Right cardiac atrium (tissue), 5 donors: ENCODE results near the gene CACFD1. TPM values are rescaled to one million over a fixed set of nuclear protein-coding genes. Genes with fewer than 3 reads are reported as not detected.

Source experiments
- ATAC-seq, 2 donors: fragments of 200-7000 bp; cut with Tn5 transposase; one replicate each; pipeline versions ENCODE4 v1.8.0 to v1.9.1; 2020; ENCODE audit warnings: moderate library complexity in 2 of 2, mild to moderate bottlenecking in 1 of 2
- DNase-seq, 3 donors: peaks; one replicate each; pipeline ENCODE4 v3.0.0-alpha.2; 2020
- H3K27ac ChIP-seq: one replicate; pipeline ENCODE4 v1.5.1; 2013; ENCODE audit warnings: mild to moderate bottlenecking, low read length, control low read depth, moderate library complexity
- H3K27me3 ChIP-seq: one replicate; pipeline ENCODE4 v1.6.1; 2013; ENCODE audit not compliant: control insufficient read depth, insufficient read depth
- H3K4me1 ChIP-seq: one replicate; pipeline ENCODE4 v1.6.1; 2013; ENCODE audit warnings: low read length; ENCODE audit not compliant: control insufficient read depth, insufficient read depth
- H3K4me3 ChIP-seq: one replicate; pipeline ENCODE4 v1.5.1; 2013; ENCODE audit warnings: low read length, control low read depth
- H3K9me3 ChIP-seq: one replicate; pipeline ENCODE4 v1.6.1; 2013; ENCODE audit warnings: low read length; ENCODE audit not compliant: control insufficient read depth
- WGBS: extraction: QIAGEN DNeasy Blood & Tissue Kit; methylation state at CpG from one replicate; pipeline ENCODE4 v1.1.7; 2013; 5-methylcytosine and 5-hydroxymethylcytosine counted together
- intact Hi-C, 4 donors: fragments of 100-400 bp; cut with DNase I; formaldehyde crosslinking; loops; one replicate each; pipeline versions ENCODE4 v1.11.0 to v1.14.0; 2022 to 2023
- polyA plus RNA-seq: library from polyadenylated mRNA; stranded (reverse); fragments of 200-250 nt; gene quantifications from one replicate; pipeline ENCODE4 v1.2.3, GENCODE V29; 2013
- total RNA-seq, 4 donors: library from RNA; stranded (reverse); fragmentation: NEBNext Ultra II Directional; extraction: Animal tissue kit (Norgen Biotek cat#: 25700); gene quantifications; one replicate each; pipeline ENCODE4 v1.2.1, GENCODE V29; 2021
- donor health status: healthy with polysubstance abuse.
- donor health status: DM: no; HTN: yes; CAD: no.
- donor health status: DM: no; HTN: no; CAD: no.
- donor health status: DM: no; HTN: yes; CAD: no; lungs with severe emphysema.
- donor health status: DM: yes; HTN: yes; CAD: no.

The CACFD1 gene
- total and polyA plus RNA-seq, 5 donors: 10.8 to 13.9 (median 13.7) TPM

- no peaks in the 10 kb centered on the region for H3K9me3 ChIP-seq
- 69% methylated on average over 11 of the region's 11 CpGs for WGBS
- DNase-seq: peak; percentile 25 to 70 (median 56)
- intact Hi-C loops: no loop called here
- ATAC-seq: peak in 1 of 2 donors; percentile 3
- no peak overlapping the region for H3K4me3 ChIP-seq
- no peaks in the 10 kb centered on the region for H3K27me3 ChIP-seq
- H3K27ac ChIP-seq: no peak overlapping the region
- peaks cover 12% of the 10 kb centered on the region for H3K4me1 ChIP-seq
Measured at GRCh38 chr9:133493428-133493827, 33.6 kb downstream of the CACFD1 start.

GRCh38 chr9:133493845-133494540 lies 34.2 kb downstream of the CACFD1 start:
- no peak overlapping the region for H3K4me3 ChIP-seq
- H3K9me3 ChIP-seq: no peaks in the 10 kb centered on the region
- intact Hi-C loops: no loop called here
- peaks cover 12% of the 10 kb centered on the region for H3K4me1 ChIP-seq
- H3K27me3 ChIP-seq: no peaks in the 10 kb centered on the region
- WGBS: 91% methylated on average over 23 of the region's 23 CpGs
- ATAC-seq: no peak
- peak; percentile 23 to 68 (median 62) for DNase-seq
- no peak overlapping the region for H3K27ac ChIP-seq

GRCh38 chr9:133494636-133495326 lies 35.0 kb downstream of the CACFD1 start:
- peak; percentile 52 to 69 for ATAC-seq
- H3K27me3 ChIP-seq: no peaks in the 10 kb centered on the region
- DNase-seq: peak; percentile 71 to 92 (median 87)

GRCh38 chr9:133495327-133496293 lies 35.8 kb downstream of the CACFD1 start:
- intact Hi-C loops: no loop called here
- no peaks in the 10 kb centered on the region for H3K9me3 ChIP-seq
- 92% methylated on average over 24 of the region's 24 CpGs for WGBS
- DNase-seq (peak in 2 of 3 donors; percentile 15 to 39), ATAC-seq (no peak)
- H3K4me1 ChIP-seq: peaks cover 12% of the 10 kb centered on the region
- no peak overlapping the region for H3K27ac ChIP-seq
- no peak overlapping the region for H3K4me3 ChIP-seq
- no peaks in the 10 kb centered on the region for H3K27me3 ChIP-seq

More at GRCh38 chr9:133494636-133495326, 35.0 kb downstream of the CACFD1 start:
- no peak overlapping the region for H3K27ac ChIP-seq
- WGBS: 57% methylated on average over 24 of the region's 24 CpGs
- H3K9me3 ChIP-seq: no peaks in the 10 kb centered on the region
- H3K4me3 ChIP-seq: no peak overlapping the region
- H3K4me1 ChIP-seq: peaks cover 12% of the 10 kb centered on the region
- intact Hi-C loops: no loop called here

DNA sequence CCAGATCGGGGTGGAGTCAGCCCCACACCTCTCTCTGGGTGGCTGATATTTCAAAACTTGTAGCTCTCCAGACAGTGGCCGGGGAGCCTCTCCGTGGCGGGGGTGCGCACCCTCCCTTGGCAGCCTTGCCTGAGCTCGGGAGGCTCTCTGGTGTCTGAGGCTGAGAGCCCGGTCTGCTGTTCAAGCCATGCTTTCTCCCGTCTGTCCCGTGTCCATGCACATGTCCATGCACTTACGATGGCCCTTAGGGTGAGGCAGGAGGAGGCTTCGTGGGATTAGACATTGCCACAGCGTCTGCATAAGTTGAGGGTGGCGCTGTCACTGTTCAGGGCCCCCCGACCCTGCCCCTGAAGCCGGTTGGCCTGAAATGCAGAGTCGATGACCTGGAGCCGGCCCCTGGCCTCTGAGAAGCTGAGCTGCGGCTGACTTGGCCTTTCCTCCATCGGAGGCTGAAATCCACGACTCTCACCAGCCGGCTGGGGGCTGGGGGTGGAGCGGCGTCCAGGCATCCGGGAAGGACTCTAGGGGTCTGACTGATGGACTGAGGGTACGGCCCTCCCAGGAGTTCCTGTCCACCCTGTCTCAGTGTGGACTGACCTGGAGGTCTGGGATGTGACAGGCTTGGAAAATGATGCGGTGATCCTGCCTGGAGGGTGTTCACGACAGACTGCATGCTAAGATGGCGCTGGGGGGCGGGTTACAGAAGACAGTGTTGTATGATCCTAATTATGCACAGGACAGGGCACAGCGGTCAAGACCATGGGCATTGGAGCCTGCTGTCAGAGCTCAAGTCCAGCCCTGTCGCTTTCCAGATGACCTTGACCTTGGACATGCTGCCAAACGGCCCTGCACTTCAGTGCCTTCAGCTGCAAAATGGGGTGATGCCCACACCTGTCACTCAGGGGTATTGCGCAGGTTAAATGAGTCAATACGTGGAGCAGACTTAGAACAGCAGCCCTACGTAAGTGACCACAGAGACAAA lies 37.4 kb downstream of the CACFD1 start:
- DNase-seq: peak; percentile 66 to 88 (median 82)
- no peak overlapping the region for H3K4me3 ChIP-seq
- WGBS: 61% methylated on average over 35 of the region's 35 CpGs
- H3K27ac ChIP-seq: no peak overlapping the region
- H3K27me3 ChIP-seq: no peaks in the 10 kb centered on the region
- peak; percentile 7 to 14 for ATAC-seq
- peaks cover 10% of the 10 kb centered on the region for H3K4me1 ChIP-seq
- H3K9me3 ChIP-seq: peaks cover 1% of the 10 kb centered on the region
- intact Hi-C loops: no loop called here

DNA sequence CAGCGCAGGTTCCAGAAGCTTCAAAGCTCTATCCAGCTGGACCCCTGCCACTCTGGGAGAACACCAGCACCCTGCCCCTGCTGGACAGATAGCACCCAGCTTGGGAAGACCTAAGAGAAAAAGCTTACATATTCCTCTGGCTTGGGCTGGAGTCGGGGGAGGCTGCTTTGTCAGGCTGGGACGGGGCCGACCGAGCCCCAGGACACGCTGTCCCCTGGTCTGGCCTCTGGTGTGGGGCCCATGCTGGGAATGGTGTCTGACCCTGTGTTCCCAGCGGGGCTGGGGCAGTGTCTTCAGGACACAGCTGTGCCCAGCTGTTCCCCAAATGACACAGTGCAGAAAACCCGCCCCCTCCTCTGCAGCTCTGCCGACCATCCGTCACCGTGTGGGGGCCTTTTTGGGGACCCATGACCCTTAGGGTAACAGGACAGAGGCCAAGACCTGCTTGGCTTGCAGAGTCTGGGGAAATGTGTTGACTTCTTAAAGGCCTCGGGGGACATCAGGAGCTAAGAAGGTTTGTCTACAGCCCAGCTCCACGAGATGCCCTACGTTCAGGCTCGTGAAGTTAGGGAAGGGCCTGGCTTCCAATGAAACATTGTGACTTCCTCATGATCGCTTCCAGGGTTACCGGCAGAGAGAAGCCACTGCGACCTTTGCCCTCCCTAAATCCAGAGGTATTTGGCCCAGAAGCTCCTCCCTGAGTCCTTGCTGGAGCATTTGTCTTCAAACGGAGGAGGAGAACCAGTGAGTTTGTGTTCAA lies 39.5 kb downstream of the CACFD1 start:
- peaks cover 3% of the 10 kb centered on the region for H3K4me1 ChIP-seq
- DNase-seq (peak; percentile 61 to 82 (median 80)), ATAC-seq (peak; percentile 70 to 76)
- H3K9me3 ChIP-seq: peaks cover 1% of the 10 kb centered on the region
- H3K27ac ChIP-seq: peak overlapping the region; percentile 3
- no peak overlapping the region for H3K4me3 ChIP-seq
- WGBS: 55% methylated on average over 19 of the region's 19 CpGs
- intact Hi-C loops: no loop called here
- H3K27me3 ChIP-seq: no peaks in the 10 kb centered on the region

DNA sequence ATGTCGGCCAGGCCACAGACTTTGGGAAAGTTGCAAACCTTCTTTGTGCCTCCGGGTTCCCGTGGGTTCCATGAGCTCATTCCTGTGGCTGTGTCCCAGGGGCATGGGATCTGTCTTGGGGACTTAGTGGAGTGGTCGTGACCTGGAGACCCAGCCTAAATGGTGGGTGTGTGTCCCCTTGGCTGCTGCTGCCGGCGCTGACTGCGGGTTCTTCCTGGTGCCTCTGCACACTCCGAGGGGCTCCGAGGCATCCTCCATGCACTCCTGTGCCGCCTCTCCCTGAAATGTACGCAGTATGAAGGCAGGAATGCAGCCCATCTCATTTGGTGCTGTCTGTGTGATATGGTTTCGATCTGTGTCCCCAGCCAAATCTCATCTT lies 40.1 kb downstream of the CACFD1 start:
- peak in 2 of 3 donors; percentile 26 to 50 for DNase-seq
- no peak overlapping the region for H3K27ac ChIP-seq
- intact Hi-C loops: no loop called here
- H3K4me3 ChIP-seq: no peak overlapping the region
- H3K27me3 ChIP-seq: no peaks in the 10 kb centered on the region
- WGBS: 79% methylated on average over 12 of the region's 12 CpGs
- peaks cover 1% of the 10 kb centered on the region for H3K9me3 ChIP-seq
- peaks cover 3% of the 10 kb centered on the region for H3K4me1 ChIP-seq
- no peak for ATAC-seq

- Histone ChIP-seq H3K9me3 (peaks cover 1% of the 10 kb centered on the region), H3K27ac (no peak overlapping the region), H3K27me3 (no peaks in the 10 kb centered on the region), H3K4me1 (peaks cover 3% of the 10 kb centered on the region), H3K4me3 (no peak overlapping the region)
- intact Hi-C loops: no loop called here
- DNase-seq (no peak), ATAC-seq (no peak)
- 100% methylated on average over 1 of the region's 1 CpG for WGBS
Measured at GRCh38 chr9:133502112-133502511, 42.3 kb downstream of the CACFD1 start.

DNA sequence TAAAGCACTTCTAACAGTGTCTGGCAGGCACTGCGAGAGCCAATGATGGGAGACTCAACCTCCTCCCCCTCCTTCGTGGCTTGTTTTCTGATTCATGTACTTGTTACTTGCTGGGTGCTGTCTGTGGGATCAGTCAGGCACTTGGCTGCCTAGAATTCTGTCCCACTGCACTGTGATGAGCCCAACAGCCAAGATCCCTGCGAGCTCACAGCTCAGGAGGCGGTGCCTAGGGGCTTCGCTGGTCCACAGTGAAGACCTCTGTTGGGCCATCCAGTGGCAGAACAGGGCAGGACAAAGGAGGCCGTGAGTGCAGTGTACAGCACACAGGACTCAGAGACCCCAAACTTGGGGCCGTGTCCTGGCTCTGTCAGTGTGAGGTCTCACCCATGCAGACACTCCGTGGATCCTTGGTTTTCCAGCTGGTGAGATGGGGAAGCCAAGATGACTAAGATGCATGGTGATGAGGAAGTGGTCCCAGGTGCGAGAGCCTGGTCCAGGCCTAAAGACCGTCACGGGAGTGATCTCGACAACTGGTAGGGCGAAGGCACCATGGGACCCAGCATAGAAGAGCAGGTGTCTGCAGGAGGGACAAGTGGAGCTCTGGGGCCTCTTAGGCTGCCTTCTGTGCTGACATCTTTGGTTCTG lies 45.5 kb downstream of the CACFD1 start:
- peak; percentile 39 to 61 (median 57) for DNase-seq
- peak overlapping the region; percentile 28 for H3K27ac ChIP-seq

More for the DNA sequence above, 45.5 kb downstream of the CACFD1 start:
- Histone ChIP-seq H3K4me1 (peaks cover 3% of the 10 kb centered on the region), H3K4me3 (no peak overlapping the region), H3K9me3 (peaks cover 1% of the 10 kb centered on the region), H3K27me3 (no peaks in the 10 kb centered on the region)
- peak; percentile 7 to 38 for ATAC-seq
- intact Hi-C loops: no loop called here
- WGBS: 73% methylated on average over 13 of the region's 13 CpGs
